Breast epithelium (tissue), 4 donors: ENCODE measurements around the gene SLC37A2. TPM values are rescaled to one million over a fixed set of nuclear protein-coding genes. Genes with fewer than 3 reads are reported as not detected.

Experiments
- DNase-seq, 2 donors: peaks; one replicate each; pipeline ENCODE4 v3.0.0-alpha.2; 2019; ENCODE audit warnings: low spot score in 2 of 2
- H3K27ac ChIP-seq, 2 donors: fragments of 200-600 bp; sonication (generic) in 1 of 2; one replicate each; pipeline ENCODE4 v1.5.1; 2016 to 2019; ENCODE audit warnings: mild to moderate bottlenecking in 1 of 2
- H3K27me3 ChIP-seq, 2 donors: fragments of 200-600 bp; sonication (generic) in 1 of 2; one replicate each; pipeline versions ENCODE4 v1.5.1 to v1.6.0; 2017 to 2019; ENCODE audit warnings: control low read depth in 1 of 2, mild to moderate bottlenecking in 1 of 2
- H3K36me3 ChIP-seq: fragments of 200-600 bp; one replicate; pipeline ENCODE4 v1.5.1; 2019
- H3K4me1 ChIP-seq, 2 donors: fragments of 200-600 bp; sonication (generic); one replicate each; pipeline ENCODE4 v1.5.1; 2016 to 2019; ENCODE audit warnings: control low read depth in 1 of 2
- H3K4me3 ChIP-seq, 3 donors: fragments of 200-600 bp; sonication (generic); 1 replicate in 2 of 3; 2 replicates in 1 of 3; pipeline ENCODE4 v1.5.1; 2016 to 2019; ENCODE audit warnings: mild to moderate bottlenecking in 3 of 3, moderate library complexity in 2 of 3
- H3K9me3 ChIP-seq, 2 donors: fragments of 200-600 bp; sonication (generic) in 1 of 2; one replicate each; pipeline ENCODE4 v1.5.1; 2016 to 2019; ENCODE audit warnings: control low read depth in 1 of 2
- CTCF ChIP-seq, 3 donors: fragments of 450-650 bp; IDR thresholded peaks; one replicate each; pipeline ENCODE4 v1.5.1; 2016 to 2017; ENCODE audit warnings: antibody characterized with exemption in 3 of 3, mild to moderate bottlenecking in 3 of 3, moderate library complexity in 3 of 3
- POLR2A ChIP-seq: fragments of 450-650 bp; IDR thresholded peaks from one replicate; pipeline ENCODE4 v1.6.1; 2016; ENCODE audit warnings: antibody characterized with exemption, mild to moderate bottlenecking, moderate library complexity
- POLR2AphosphoS5 ChIP-seq, 3 donors: sonication (generic); formaldehyde crosslinking; IDR thresholded peaks; one replicate each; pipeline ENCODE4 v1.6.1; 2017; ENCODE audit warnings: antibody characterized with exemption in 3 of 3
- intact Hi-C: fragments of 100-400 bp; cut with DNase I; formaldehyde crosslinking; loops from one replicate; pipeline ENCODE4 v1.15.1; 2023; ENCODE audit warnings: low total_unique reads
- total RNA-seq, 3 donors: library from RNA; depleted of rRNA; stranded (reverse); fragments of >200 nt; gene quantifications; one replicate each; pipeline ENCODE4 v1.1.0, GENCODE V29; 2016

SLC37A2 gene
- total RNA-seq, 3 donors from 2014 or later, result 3.9 to 38.9 (median 13.6) TPM

DNA sequence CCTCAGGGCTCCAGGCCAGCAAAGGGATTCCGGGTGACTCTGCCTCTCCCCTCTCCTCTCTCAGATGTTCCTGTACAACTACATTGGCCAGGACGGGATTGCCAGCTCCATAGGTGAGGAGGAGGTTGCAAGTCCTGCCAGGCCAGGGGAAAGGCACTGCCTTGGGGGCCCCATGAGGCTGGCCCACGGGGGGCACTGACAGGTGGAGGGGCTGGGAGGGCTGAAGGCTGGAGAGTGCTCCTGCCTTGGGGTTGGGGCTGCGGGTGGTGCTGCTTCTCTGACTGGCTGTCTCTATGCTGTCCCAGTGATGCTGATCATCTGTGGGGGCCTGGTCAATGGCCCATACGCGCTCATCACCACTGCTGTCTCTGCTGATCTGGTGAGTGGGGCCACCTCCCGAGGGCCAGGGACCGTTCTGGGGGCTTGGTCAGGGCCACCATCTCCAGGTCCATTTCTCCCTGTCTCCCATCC lies 21.7 kb downstream of the SLC37A2 start:
- intact Hi-C loops, result no loop called here
- Histone ChIP-seq H3K27me3 (peaks cover 0 to 3% of the 10 kb centered on the region in 2 donors), H3K9me3 (no peaks in the 10 kb centered on the region), H3K4me3 (no peak overlapping the region), H3K36me3 (no peaks in the 10 kb centered on the region), H3K27ac (no peak overlapping the region), H3K4me1 (no peaks in the 10 kb centered on the region)
- no peak for DNase-seq
- no peak for TF ChIP-seq POLR2A
- TF ChIP-seq CTCF (IDR thresholded peaks at IDR 0.05), result no peak
- TF ChIP-seq POLR2AphosphoS5 (IDR thresholded peaks at IDR 0.05), result no peak

DNA sequence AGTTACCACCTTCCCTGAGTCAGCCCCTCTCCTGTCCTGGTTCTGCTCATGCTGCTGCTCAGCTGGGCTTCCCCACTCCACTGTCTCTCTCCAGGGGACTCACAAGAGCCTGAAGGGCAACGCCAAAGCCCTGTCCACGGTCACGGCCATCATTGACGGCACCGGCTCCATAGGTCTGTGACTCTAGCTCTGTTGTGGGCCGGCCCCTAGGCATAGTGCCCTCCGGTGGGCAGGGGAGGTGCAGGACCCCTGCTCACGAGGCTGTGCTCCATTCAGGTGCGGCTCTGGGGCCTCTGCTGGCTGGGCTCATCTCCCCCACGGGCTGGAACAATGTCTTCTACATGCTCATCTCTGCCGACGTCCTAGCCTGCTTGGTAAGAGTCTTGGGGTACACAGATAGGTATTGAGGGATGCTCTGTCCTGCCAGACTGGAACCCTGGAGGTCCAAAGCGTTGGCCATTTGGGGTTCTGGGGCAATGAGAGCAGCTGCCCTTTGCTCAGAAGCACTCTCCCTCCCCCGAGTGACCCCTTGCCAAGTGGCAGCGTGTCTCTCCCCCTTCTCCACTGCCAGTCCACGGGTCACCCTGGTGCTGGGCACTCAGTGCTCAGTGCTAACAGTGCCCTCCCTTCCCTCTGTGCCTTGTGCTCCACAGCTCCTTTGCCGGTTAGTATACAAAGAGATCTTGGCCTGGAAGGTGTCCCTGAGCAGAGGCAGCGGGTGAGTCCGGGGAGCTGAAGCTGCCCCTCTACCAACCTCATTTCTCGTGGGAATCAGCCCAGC lies 22.4 kb downstream of the SLC37A2 start:
- Histone ChIP-seq H3K36me3 (no peaks in the 10 kb centered on the region), H3K27ac (no peak overlapping the region), H3K4me3 (no peak overlapping the region), H3K27me3 (peaks cover 0 to 3% of the 10 kb centered on the region in 2 donors), H3K4me1 (no peaks in the 10 kb centered on the region), H3K9me3 (no peaks in the 10 kb centered on the region)
- no peak for DNase-seq
- no peak for TF ChIP-seq POLR2A
- no peak for TF ChIP-seq CTCF (IDR thresholded peaks at IDR 0.05)
- no peak for TF ChIP-seq POLR2AphosphoS5 (IDR thresholded peaks at IDR 0.05)
- intact Hi-C loops, result no loop called here

DNA sequence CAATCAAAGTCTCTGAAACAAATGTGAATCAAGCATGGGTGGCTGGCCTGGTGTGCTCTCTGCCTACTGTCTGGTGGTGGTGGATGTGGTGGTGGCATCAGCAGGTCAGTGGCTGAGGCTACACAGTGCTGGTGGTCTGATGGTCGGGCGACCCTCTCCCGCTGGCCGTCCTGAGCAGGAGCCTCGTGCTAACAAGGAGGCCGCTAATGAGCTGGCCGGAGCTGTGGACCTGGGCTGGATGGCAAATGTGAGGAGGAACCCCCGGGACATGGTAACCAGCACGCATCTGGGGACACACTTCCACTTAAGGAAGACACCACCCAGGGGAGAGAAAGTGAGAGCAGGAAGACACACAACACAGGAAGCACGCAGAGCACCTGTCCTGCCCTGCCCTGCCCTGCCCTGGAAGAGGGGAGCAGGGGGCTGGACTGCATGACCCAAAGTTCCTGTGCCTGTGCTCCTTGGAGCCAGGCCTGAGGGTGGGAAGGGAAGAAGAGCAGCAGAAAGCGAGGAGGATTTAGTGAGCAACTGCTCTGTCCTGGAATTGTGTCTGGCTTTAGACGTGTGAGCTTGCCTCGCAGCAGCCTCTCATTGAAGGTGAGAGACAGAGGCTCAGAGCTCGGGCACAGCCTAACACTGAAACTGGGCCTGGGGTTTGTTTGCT lies 23.7 kb downstream of the SLC37A2 start:
- no peak for TF ChIP-seq POLR2A
- TF ChIP-seq CTCF (IDR thresholded peaks at IDR 0.05), result no peak
- TF ChIP-seq POLR2AphosphoS5 (IDR thresholded peaks at IDR 0.05), result no peak
- no peak overlapping the region for H3K4me3 ChIP-seq
- peaks cover 0 to 3% of the 10 kb centered on the region in 2 donors for H3K27me3 ChIP-seq
- intact Hi-C loops, result no loop called here
- DNase-seq, result no peak
- H3K27ac ChIP-seq, result no peak overlapping the region
- no peaks in the 10 kb centered on the region for H3K36me3 ChIP-seq
- no peaks in the 10 kb centered on the region for H3K9me3 ChIP-seq
- H3K4me1 ChIP-seq, result no peaks in the 10 kb centered on the region

- H3K27me3 ChIP-seq, result peaks cover 0 to 3% of the 10 kb centered on the region in 2 donors
- H3K36me3 ChIP-seq, result no peaks in the 10 kb centered on the region
- H3K27ac ChIP-seq, result no peak overlapping the region
- TF ChIP-seq POLR2A, result no peak
- TF ChIP-seq POLR2AphosphoS5 (IDR thresholded peaks at IDR 0.05), result no peak
- TF ChIP-seq CTCF (IDR thresholded peaks at IDR 0.05), result no peak
- intact Hi-C loops, result no loop called here
- DNase-seq, result no peak
- no peak overlapping the region for H3K4me3 ChIP-seq
- H3K9me3 ChIP-seq, result no peaks in the 10 kb centered on the region
- no peaks in the 10 kb centered on the region for H3K4me1 ChIP-seq
Measured at GRCh38 chr11:125088123-125088522, 25.0 kb downstream of the SLC37A2 start.
